Activated naive CD4-positive, alpha-beta T cell treated with Interleukin-2 at 50 U/mL for 16 hours (primary cell): ENCODE results near the gene TRAPPC2L.
"Not testable (repeated sequence)": the region's sequence is repeated elsewhere in the genome, so short reads cannot be mapped to it uniquely, and the experiment has no call there.

Experiments used
- DNase-seq: peaks from one replicate; pipeline ENCODE4 v3.0.0-alpha.2; 2020

TRAPPC2L gene

DNA sequence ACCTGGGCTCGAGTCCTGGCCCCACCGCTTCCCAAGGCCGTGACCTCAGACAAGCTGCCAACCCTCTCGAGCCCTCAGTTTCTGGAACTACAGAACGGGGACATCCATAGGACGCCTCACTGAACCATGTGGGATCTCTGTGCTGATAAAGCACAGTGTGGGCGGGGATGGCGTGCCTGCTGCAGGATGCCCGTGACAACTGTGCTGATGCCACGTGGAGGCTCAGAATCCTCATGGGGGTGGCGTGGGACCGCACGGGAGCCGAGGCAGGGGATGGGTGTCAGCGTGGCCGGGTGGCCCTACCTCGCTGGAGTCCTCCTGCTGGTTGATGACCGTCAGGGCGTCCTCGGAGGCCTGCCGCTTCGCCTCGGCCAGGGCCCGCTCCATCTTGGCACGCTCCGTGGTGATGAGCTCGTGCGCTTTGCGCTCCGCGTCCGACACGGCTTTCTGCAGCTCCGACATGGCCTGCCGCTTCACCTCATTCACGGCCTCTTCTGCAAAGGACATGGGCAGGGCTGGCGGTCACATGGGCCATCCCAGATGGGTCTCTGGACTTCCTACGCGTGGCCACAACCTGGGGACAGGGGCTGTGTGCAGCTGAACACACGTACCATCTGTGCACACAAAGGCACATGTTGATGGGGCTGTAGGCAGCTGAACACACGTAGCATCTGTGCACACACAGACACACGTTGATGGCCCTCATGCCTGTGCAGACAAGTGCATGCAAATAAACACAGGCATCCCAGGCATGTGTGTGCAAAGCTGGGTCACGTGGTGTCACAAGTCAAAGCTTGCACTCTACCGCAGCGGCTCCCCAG lies 22.2 kb downstream of the TRAPPC2L start:
- no peak for DNase-seq

DNA sequence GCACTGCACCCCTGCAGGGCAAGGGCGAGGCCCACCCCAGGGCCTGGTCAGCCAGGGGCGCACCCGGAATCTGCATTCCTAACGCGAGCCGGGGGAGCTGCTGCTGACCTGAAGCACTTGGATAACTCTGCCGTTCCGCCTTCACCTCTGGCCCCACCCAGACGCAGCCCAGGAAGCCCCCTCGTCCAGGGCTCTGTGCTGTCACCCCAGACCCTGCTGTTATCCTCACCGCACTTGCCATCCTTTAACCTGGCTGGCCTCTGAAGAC lies 22.8 kb downstream of the TRAPPC2L start:
- DNase-seq: no peak

GRCh38 chr16:88880226-88881006 lies 23.5 kb downstream of the TRAPPC2L start:
- DNase-seq: no peak

- no peak for DNase-seq
Measured at GRCh38 chr16:88881007-88881615, 24.2 kb downstream of the TRAPPC2L start.

GRCh38 chr16:88881675-88882357 lies 24.9 kb downstream of the TRAPPC2L start:
- DNase-seq: no peak

- no peak for DNase-seq
Measured at GRCh38 chr16:88882358-88883030, 25.6 kb downstream of the TRAPPC2L start.

DNA sequence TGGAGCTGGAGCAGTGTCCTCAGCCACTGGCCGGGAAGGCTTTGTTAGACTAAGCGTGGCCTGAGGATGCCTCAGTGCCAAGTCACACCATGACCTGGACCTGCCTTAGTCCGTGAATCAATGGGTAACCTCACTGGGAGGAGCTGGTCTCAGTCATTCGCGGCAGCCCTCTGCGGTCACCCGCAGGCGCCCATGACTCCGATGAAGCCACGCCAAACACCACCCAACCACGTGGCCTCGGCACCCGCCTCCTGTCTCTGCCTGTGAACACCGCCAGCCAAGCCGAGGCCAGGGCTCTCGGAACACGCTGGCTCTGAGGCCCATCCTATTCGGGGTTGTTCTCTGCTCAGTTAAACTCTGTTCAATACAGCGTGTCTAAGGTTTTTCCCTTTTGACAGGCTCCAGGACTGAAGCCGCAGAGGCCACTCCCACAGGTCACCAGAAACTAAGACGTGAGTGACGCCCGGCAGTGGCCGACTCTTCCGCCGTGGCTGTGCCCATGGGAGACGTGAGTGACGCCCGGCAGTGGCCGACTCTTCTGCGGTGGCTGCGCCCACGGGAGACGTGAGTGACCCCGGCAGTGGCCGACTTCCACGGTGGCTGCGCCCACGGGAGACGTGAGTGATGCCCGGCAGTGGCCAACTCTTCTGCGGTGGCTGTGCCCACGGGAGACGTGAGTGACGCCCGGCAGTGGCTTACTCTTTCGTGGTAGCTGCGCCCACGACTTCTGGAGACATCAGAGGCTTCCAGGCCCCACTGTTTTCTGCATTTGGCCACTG lies 26.4 kb downstream of the TRAPPC2L start:
- no peak for DNase-seq

DNA sequence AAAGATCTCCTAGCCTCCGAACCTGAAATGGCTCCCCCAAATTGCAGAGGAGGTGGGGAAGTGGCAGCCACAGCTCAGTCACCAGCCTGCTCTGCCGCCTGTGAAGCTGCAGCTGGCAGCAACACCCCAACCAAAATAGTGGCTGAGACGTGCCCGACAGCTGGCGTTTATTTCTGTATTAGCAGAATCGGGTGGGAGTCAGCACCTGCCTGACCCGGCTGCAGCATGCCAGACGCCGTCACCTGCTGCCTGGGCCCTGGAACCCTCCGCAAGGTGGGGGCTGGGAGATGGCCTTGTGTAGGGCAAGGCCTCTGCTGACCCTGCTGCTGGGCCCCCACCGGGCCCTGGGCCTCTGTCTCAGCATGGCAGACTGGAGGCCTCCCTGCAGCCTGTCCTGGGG lies 27.0 kb downstream of the TRAPPC2L start:
- no peak for DNase-seq

DNA sequence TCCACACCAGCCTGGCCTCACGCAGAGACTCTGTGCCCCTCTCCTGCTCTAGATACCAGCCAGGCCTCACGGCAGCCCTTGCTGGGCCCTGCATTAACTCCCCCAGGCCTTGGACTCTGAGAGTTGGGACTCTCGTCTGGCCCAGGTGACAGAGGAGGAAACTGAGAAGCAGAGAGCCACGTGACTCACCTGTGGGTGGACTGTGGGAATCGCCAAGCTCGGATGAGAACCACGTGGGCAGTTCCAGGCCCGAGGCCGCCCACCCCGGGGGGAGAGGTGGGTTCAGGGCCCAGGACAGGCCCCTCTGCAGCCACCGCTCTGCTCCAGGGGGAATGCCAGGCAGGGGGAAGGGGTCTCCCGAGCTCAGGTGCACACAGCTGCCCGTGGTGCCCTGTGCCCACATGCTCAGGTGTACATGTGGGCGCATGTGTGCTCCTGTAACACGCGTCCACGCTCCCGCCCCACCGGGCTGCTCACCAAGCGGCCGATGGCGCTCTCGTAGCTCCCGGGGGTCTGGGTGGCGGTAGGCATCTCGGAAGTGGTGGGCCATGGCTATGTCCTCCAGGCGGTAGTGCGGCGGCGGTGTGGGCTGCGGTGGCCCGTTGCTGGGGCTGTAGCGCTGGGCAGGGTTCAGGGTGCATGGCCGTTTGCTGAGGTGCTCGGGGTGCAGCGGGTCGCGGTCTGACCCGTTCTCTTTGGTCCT lies 27.8 kb downstream of the TRAPPC2L start:
- DNase-seq: no peak

DNA sequence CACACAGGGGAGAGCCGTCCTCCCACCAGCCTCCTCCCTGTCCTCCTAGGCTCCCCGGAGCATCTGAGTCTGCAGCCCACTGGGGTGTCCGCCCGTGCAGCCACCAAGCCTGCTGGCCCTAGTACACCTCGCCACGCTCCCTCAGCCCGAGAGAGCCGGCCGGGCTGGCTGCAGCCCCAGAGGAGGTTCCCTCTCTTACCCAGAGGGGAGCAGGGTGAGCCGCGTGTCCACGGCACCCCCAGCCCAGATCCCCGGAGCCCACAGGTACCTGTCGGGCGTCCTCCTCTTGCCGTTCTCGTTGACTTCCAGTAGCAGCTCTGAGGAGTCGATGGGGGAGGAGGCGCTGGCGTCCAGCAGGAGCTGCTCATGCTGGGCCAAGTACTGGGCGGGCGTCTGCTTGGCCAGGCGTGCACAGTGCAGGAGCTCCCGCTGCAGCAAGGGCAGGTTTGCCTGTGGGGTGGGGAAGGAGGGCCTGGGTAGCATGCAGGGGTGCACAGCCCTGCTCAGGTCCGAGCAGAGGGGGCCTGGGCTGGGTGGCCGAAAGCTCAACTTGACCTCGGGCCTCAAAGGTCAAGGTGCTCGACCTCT lies 28.9 kb downstream of the TRAPPC2L start:
- no peak for DNase-seq

- no peak for DNase-seq
Measured at GRCh38 chr16:88886420-88886844, 29.5 kb downstream of the TRAPPC2L start.

DNA sequence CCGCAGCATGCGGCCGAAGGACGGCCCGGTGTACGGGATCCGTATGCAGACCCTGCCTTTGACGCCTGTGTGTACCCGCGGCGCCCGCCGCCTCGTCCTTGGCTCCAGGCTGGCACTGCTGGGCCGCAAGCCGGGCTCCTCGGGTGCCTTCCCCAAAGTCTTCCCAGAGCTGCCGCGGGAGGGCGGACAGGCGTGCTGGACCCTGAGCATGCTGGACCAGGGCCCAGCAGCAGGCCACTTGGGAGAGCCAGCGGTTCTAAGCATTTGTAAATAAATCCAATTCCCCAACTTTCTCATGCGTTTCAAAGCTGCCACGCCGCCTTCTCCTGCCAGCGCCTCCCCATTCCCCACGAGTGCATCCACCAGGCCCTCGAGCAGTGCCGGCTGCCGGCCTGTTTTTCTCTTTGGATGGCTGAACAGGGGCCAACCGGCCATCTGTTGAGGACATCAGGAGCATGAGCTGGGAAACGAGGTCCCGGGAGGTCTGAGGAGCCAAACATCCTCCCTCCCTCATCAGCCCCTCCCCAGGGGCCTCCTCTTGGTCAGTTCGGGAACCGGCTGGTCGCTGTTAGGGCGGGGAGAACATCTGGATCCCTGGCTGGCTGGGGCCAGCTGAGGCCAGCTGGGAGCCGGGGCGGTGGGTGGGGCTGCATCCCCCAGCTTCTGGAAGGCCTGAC lies 30.1 kb downstream of the TRAPPC2L start:
- no peak for DNase-seq

DNA sequence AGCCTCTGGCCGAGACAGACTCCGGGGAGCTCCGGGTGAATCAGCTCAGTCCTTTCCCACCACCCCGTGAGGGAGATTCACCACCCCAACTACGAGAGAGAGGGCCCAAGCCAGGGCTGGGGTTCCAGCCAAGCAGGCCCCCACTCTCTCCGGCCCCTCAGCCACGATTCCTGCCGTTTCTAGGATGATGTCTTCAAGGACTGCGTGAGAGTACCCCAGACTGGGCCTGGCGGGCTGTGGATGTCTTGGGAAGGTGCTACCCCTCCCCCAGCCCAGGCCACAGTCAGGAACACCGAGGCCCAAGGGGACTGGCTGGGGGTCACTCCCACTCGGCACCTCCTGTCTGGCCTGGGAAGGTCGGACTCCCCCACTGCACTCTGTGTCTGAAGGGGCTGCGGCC lies 31.1 kb downstream of the TRAPPC2L start:
- DNase-seq: no peak

GRCh38 chr16:88888461-88889387 lies 31.8 kb downstream of the TRAPPC2L start:
- no peak for DNase-seq

DNA sequence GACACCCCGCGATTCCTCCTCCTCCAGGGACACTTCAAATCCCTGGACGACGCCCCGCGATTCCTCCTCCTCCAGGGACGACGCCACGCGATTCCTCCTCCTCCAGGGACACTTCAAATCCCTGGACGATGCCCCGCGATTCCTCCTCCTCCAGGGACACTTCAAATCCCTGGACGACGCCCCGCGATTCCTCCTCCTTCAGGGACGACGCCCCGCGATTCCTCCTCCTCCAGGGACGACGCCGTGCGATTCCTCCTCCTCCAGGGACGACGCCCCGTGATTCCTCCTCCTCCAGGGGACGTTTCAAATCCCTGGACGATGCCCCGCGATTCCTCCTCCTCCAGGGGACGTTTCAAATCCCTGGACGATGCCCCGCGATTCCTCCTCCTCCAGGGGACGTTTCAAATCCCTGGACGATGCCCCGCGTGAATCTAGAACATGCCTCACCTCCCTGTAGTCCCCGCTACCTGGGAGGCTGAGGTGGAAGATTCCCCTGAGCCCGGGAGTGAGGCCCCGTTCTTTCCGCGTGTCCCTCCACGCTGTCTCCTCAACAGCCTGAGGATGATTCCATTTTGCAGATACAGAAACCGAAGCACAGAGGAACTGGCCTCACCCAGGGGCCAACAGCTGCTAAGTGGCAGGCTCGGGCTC lies 32.9 kb downstream of the TRAPPC2L start:
- not testable (repeated sequence) for DNase-seq

DNA sequence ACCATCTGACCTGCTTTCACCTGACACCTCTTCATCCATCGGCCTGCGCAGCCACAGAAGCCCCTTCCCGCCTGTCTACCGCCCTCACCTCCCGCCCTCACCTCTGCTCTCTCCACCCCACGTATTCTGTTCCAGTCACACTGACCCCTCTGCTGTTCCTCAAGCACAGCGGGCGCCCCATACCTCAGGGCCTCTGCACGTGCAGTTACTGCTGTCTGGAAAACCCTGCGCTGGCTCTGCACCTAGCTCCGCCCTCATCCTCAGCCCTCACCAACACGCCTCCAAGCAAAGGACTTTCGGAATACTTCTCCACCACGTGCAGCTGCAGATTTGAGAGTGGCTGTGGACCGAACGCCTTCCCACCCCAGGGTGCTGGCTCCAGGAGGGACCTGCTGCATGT lies 34.2 kb downstream of the TRAPPC2L start:
- no peak for DNase-seq

- no peak for DNase-seq
Measured at GRCh38 chr16:88892065-88892464, 35.1 kb downstream of the TRAPPC2L start.

DNA sequence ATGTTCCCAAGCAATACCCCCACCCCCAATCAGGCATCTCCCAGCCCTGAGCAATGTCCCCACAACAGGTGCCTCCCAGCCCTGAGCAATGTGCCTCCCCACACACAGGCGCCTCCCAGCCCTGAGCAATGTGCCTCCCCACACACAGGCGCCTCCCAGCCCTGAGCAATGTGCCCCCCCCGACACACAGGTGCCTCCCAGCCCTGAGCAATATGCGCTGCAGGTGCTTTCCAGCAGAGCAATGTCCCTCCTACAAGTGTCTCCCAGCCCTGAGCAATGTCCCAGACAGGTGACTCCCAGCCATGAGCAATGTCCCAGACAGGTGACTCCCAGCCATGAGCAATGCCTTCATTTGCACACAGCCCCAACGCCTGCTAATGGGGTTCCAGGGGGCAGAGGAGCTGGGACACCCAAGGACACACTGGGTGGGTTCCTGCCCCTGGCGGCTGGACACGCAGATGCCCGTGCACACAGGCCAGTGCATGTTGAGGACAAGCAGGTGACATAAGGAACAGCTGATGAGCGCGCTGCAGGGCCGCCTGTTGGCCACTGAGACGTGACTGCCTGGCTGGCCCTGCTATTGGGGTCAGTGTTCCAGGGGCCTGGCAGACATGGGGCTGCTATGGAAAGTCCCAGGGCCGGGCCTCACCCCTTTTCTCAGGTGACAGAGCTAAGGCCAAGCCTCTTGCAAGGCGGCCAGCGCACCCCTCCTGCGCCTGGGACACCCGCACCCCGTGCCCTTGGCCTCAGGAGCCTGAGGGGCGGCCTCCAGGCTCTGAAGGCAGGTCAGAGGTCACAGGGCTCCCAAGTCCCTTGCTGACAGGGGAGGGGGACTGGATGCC lies 36.4 kb downstream of the TRAPPC2L start:
- no peak for DNase-seq
